Motor neuron (in vitro differentiated cells): ENCODE measurements around the gene AADACL4. TPM values are rescaled to one million over a fixed set of nuclear protein-coding genes. Genes with fewer than 3 reads are reported as not detected.
"Not testable (repeated sequence)": the region's sequence is repeated elsewhere in the genome, so short reads cannot be mapped to it uniquely, and the experiment has no call there.

ENCODE experiments used
- ATAC-seq, 8 experiments: fragments of 200-7000 bp; cut with Tn5 transposase; replicated peaks in 6 of 8; 2 replicates each; pipeline ENCODE4 v1.8.0; 2021; ENCODE audit warnings: mild to moderate bottlenecking in 8 of 8, moderate library complexity in 8 of 8
- H3K27ac ChIP-seq, 2 donors: fragments of 250-450 bp; sonication (Bioruptor Pico); 2 replicates each; pipeline ENCODE4 v1.9.0; 2021; ENCODE audit warnings: antibody characterized with exemption in 2 of 2, mild to moderate bottlenecking in 2 of 2, moderate library complexity in 1 of 2
- H3K4me1 ChIP-seq, 2 donors: fragments of 250-450 bp; sonication (Bioruptor Pico); replicated peaks in 1 of 2; 2 replicates each; pipeline ENCODE4 v1.6.1; 2021; ENCODE audit warnings: antibody characterized with exemption in 2 of 2, mild to moderate bottlenecking in 2 of 2, moderate library complexity in 1 of 2
- H3K4me3 ChIP-seq, 5 donors: fragments of 250-450 bp; sonication (Bioruptor Pico); 2 replicates each; pipeline ENCODE4 v1.9.0; 2021; ENCODE audit warnings: antibody characterized with exemption in 5 of 5, mild to moderate bottlenecking in 5 of 5, moderate library complexity in 4 of 5
- WGBS, 10 experiments: fragments of 450-650 bp; shearing (Covaris generic); methylation state at CpG; one replicate each; pipeline ENCODE4 v1.0.0; 2022; 5-methylcytosine and 5-hydroxymethylcytosine counted together
- in situ Hi-C, 9 experiments: fragments of 400-800 bp; cut with MboI; loops; one replicate each; pipeline ENCODE4 v1.15.0; 2021; ENCODE audit warnings: low sequenced_read_pairs in 9 of 9, low pct_unique_long_range_greater_than_20kb in 2 of 9; ENCODE audit not compliant: unreplicated experiment in 9 of 9
- total RNA-seq, 8 experiments: library from RNA; unstranded; fragments of 300-600 nt; gene quantifications; 2 replicates each; pipeline versions ENCODE4 v1.2.3 to v1.2.4, GENCODE V29; 2022

Gene AADACL4
- total RNA-seq, 8 experiments from 2014 or later, result 0.21 to 0.49 (median 0.31) TPM; not detected in 4

- Histone ChIP-seq H3K4me1 (no peaks in the 10 kb centered on the region), H3K4me3 (no peak overlapping the region), H3K27ac (no peak overlapping the region)
- 58 to 100% (median 74%) methylated on average over 1 to 8 of the region's 8 CpGs for WGBS, 10 experiments
- ATAC-seq, result no peak
- in situ Hi-C loops, result no loop called here
These were observed 69.0 kb downstream of the AADACL4 start for GRCh38 chr1:12712929-12713328.

GRCh38 chr1:12713651-12714050 lies 69.8 kb downstream of the AADACL4 start:
- H3K27ac ChIP-seq, H3K4me1 ChIP-seq, in situ Hi-C loops, ATAC-seq, H3K4me3 ChIP-seq: not testable (repeated sequence)
- 27 to 100% (median 86%) methylated on average over 1 to 3 of the region's 5 CpGs; no CpG with 5 or more reads in 2 of the 10 experiments for WGBS, 10 experiments

- 0 to 100% (median 65%) methylated on average over 1 to 3 of the region's 3 CpGs for WGBS, 10 experiments
- ATAC-seq, result no peak
These were observed 71.0 kb downstream of the AADACL4 start for GRCh38 chr1:12714710-12715475.

GRCh38 chr1:12715896-12716437 lies 72.1 kb downstream of the AADACL4 start, which contains the start of gene AADACL3:
Gene AADACL3 (plus strand): TSS chr1:12716110. CDS start chr1:12716177, 67 bp downstream.
- Histone ChIP-seq H3K27ac (no peak within 1 kb of the TSS), H3K4me3 (no peak within 1 kb of the TSS), H3K4me1 (no peaks in the 10 kb centered on the region)
- in situ Hi-C loops, result no loop called here
- no peak for ATAC-seq
- WGBS, 10 experiments, result 20 to 100% (median 90%) methylated on average over 1 to 5 of the region's 8 CpGs; no CpG with 5 or more reads in 1 of the 10 experiments

More at GRCh38 chr1:12714710-12715475, 71.0 kb downstream of the AADACL4 start:
- H3K4me3 ChIP-seq, result no peak overlapping the region
- H3K27ac ChIP-seq, result no peak overlapping the region
- H3K4me1 ChIP-seq, result no peaks in the 10 kb centered on the region
- in situ Hi-C loops, result no loop called here

Other genes starting within 250 kb of the AADACL4 start
- 100 to 1,000 TPM in 4 of 8 experiments, 10 to 100 TPM in 4; 41.8 to 436 (median 115) TPM for gene DHRS3, start 25.9 kb upstream of the AADACL4 start, total RNA-seq
- gene AADACL3, start 72.0 kb downstream of the AADACL4 start, total RNA-seq, result under 1 TPM in 4 of 8 experiments, not detected in 4; 0.10 to 0.38 (median 0.14) TPM
- gene CFAP107, start 102.1 kb downstream of the AADACL4 start, total RNA-seq, result 10 to 100 TPM in 1 of 8 experiments, 1 to 10 TPM in 1, under 1 TPM in 4, not detected in 2; 0.05 to 16.8 (median 0.47) TPM
- gene PRAMEF12, start 129.7 kb downstream of the AADACL4 start, total RNA-seq, result under 1 TPM in 5 of 8 experiments, not detected in 3; 0.14 to 0.86 (median 0.21) TPM
- under 1 TPM in 4 of 8 experiments, not detected in 4; 0.18 to 0.66 (median 0.25) TPM for gene PRAMEF1, start 147.3 kb downstream of the AADACL4 start, total RNA-seq
- gene PRAMEF11, start 187.3 kb downstream of the AADACL4 start, total RNA-seq, result under 1 TPM in 1 of 8 experiments, not detected in 7; 0.19 TPM
- gene HNRNPCL1, start 204.6 kb downstream of the AADACL4 start, total RNA-seq, result under 1 TPM in 3 of 8 experiments, not detected in 5; 0.18 to 0.81 (median 0.31) TPM
- under 1 TPM in 2 of 8 experiments, not detected in 6; 0.21 to 0.52 TPM for gene PRAMEF2, start 213.0 kb downstream of the AADACL4 start, total RNA-seq
- under 1 TPM in 1 of 8 experiments, not detected in 7; 0.33 TPM for gene PRAMEF4, start 242.1 kb downstream of the AADACL4 start, total RNA-seq